Measurements from ENCODE around the gene ACAD11.

The ACAD11 gene

GRCh38 chr3:132554437-132554836, 105.2 kb downstream of the ACAD11 start:
- no peak overlapping the region for H3K4me3 ChIP-seq (ENCODE audit: low read length in 2 of 2)
- H3K27ac ChIP-seq (replicated peaks; ENCODE audit: low read length), result no peak overlapping the region
- no peak overlapping the region for H3K4me2 ChIP-seq (ENCODE audit: insufficient read depth, low read length, poor library complexity, severe bottlenecking)
- no peak overlapping the region for H3K4ac ChIP-seq (ENCODE audit: low read length)
- H3K14ac ChIP-seq (ENCODE audit: low read length), result no peak overlapping the region
- H2BK120ac ChIP-seq (ENCODE audit: low read depth, low read length), result no peak overlapping the region
- no peak overlapping the region for H4K8ac ChIP-seq (ENCODE audit: low read depth, low read length)
- no peak overlapping the region for H2BK15ac ChIP-seq (ENCODE audit: low read length)
- H2BK5ac ChIP-seq (ENCODE audit: low read length), result no peak overlapping the region
- no peak overlapping the region for H2AK5ac ChIP-seq (ENCODE audit: low read depth, low read length)
- no peak overlapping the region for H4K91ac ChIP-seq (ENCODE audit: low read depth, low read length, poor library complexity)
- H3K23ac ChIP-seq (ENCODE audit: low read depth, low read length, poor library complexity), result no peak overlapping the region
- H3K27me3 ChIP-seq (ENCODE audit: control insufficient read depth in 3 of 3, insufficient read depth in 3 of 3, low read depth in 1 of 3, low read length in 3 of 3), result no peaks in the 10 kb centered on the region
- H3K36me3 ChIP-seq (replicated peaks in 1 of 2; ENCODE audit: control insufficient read depth in 2 of 2, insufficient read depth in 2 of 2, low read length in 2 of 2), result peaks cover 0 to 16% of the 10 kb centered on the region in 2 donors
- H2BK12ac ChIP-seq (ENCODE audit: low read length), result no peak overlapping the region
- no peak for DNase-seq (ENCODE audit: low spot score)
- no peak overlapping the region for H2AFZ ChIP-seq (ENCODE audit: low read length)
- no peaks in the 10 kb centered on the region for H3K4me1 ChIP-seq (ENCODE audit: control insufficient read depth in 2 of 2, insufficient read depth in 1 of 2, low read depth in 1 of 2, low read length in 2 of 2)
- H3K79me1 ChIP-seq (ENCODE audit: low read depth, low read length), result no peaks in the 10 kb centered on the region
- no peak overlapping the region for H3K18ac ChIP-seq (ENCODE audit: low read length)
- H3K9ac ChIP-seq (ENCODE audit: low read depth, low read length, poor library complexity), result no peak overlapping the region
- no CpG with 5 or more reads among the region's 8 CpGs for WGBS, 2 donors (ENCODE audit: extremely low coverage in 2 of 2, insufficient read length in 2 of 2, insufficient replicate concordance in 1 of 2)
- no peaks in the 10 kb centered on the region for H3K9me3 ChIP-seq (replicated peaks in 1 of 2; ENCODE audit: control insufficient read depth in 2 of 2, insufficient read depth in 1 of 2, low read depth in 1 of 2, low read length in 2 of 2)

- peaks cover 0 to 15% of the 10 kb centered on the region in 2 donors for H3K36me3 ChIP-seq (replicated peaks in 1 of 2; ENCODE audit: control insufficient read depth in 2 of 2, insufficient read depth in 2 of 2, low read length in 2 of 2)
- no peaks in the 10 kb centered on the region for H3K27me3 ChIP-seq (ENCODE audit: control insufficient read depth in 3 of 3, insufficient read depth in 3 of 3, low read depth in 1 of 3, low read length in 3 of 3)
- H3K4ac ChIP-seq (ENCODE audit: low read length), result no peak overlapping the region
- no peak overlapping the region for H2AK5ac ChIP-seq (ENCODE audit: low read depth, low read length)
- no peak overlapping the region for H3K27ac ChIP-seq (replicated peaks; ENCODE audit: low read length)
- no peak overlapping the region for H2BK5ac ChIP-seq (ENCODE audit: low read length)
- no peaks in the 10 kb centered on the region for H3K4me1 ChIP-seq (ENCODE audit: control insufficient read depth in 2 of 2, insufficient read depth in 1 of 2, low read depth in 1 of 2, low read length in 2 of 2)
- no peak overlapping the region for H4K91ac ChIP-seq (ENCODE audit: low read depth, low read length, poor library complexity)
- H4K8ac ChIP-seq (ENCODE audit: low read depth, low read length), result no peak overlapping the region
- no peak overlapping the region for H3K9ac ChIP-seq (ENCODE audit: low read depth, low read length, poor library complexity)
- no peaks in the 10 kb centered on the region for H3K9me3 ChIP-seq (replicated peaks in 1 of 2; ENCODE audit: control insufficient read depth in 2 of 2, insufficient read depth in 1 of 2, low read depth in 1 of 2, low read length in 2 of 2)
- H3K14ac ChIP-seq (ENCODE audit: low read length), result no peak overlapping the region
- no CpG with 5 or more reads among the region's 6 CpGs for WGBS, 2 donors (ENCODE audit: extremely low coverage in 2 of 2, insufficient read length in 2 of 2, insufficient replicate concordance in 1 of 2)
- no peak overlapping the region for H2BK12ac ChIP-seq (ENCODE audit: low read length)
- no peak for DNase-seq (ENCODE audit: low spot score)
- H2BK15ac ChIP-seq (ENCODE audit: low read length), result no peak overlapping the region
- no peak overlapping the region for H3K23ac ChIP-seq (ENCODE audit: low read depth, low read length, poor library complexity)
- no peak overlapping the region for H3K4me3 ChIP-seq (ENCODE audit: low read length in 2 of 2)
- no peak overlapping the region for H3K4me2 ChIP-seq (ENCODE audit: insufficient read depth, low read length, poor library complexity, severe bottlenecking)
- no peak overlapping the region for H2AFZ ChIP-seq (ENCODE audit: low read length)
- H3K79me1 ChIP-seq (ENCODE audit: low read depth, low read length), result no peaks in the 10 kb centered on the region
- no peak overlapping the region for H2BK120ac ChIP-seq (ENCODE audit: low read depth, low read length)
- H3K18ac ChIP-seq (ENCODE audit: low read length), result no peak overlapping the region
These were observed 105.8 kb downstream of the ACAD11 start for GRCh38 chr3:132553826-132554225.

GRCh38 chr3:132550579-132551305, 108.9 kb downstream of the ACAD11 start:
- H3K4me2 ChIP-seq (ENCODE audit: insufficient read depth, low read length, poor library complexity, severe bottlenecking), result no peak overlapping the region
- H3K36me3 ChIP-seq (replicated peaks in 1 of 2; ENCODE audit: control insufficient read depth in 2 of 2, insufficient read depth in 2 of 2, low read length in 2 of 2), result no peaks in the 10 kb centered on the region
- H4K91ac ChIP-seq (ENCODE audit: low read depth, low read length, poor library complexity), result no peak overlapping the region
- H3K4ac ChIP-seq (ENCODE audit: low read length), result no peak overlapping the region
- H2BK12ac ChIP-seq (ENCODE audit: low read length), result no peak overlapping the region
- no peak overlapping the region for H4K8ac ChIP-seq (ENCODE audit: low read depth, low read length)
- no peak overlapping the region for H2AK5ac ChIP-seq (ENCODE audit: low read depth, low read length)
- no peaks in the 10 kb centered on the region for H3K4me1 ChIP-seq (ENCODE audit: control insufficient read depth in 2 of 2, insufficient read depth in 1 of 2, low read depth in 1 of 2, low read length in 2 of 2)
- H2AFZ ChIP-seq (ENCODE audit: low read length), result no peak overlapping the region
- H3K9ac ChIP-seq (ENCODE audit: low read depth, low read length, poor library complexity), result no peak overlapping the region
- no peak for DNase-seq (ENCODE audit: low spot score)
- H3K79me1 ChIP-seq (ENCODE audit: low read depth, low read length), result no peaks in the 10 kb centered on the region
- no peaks in the 10 kb centered on the region for H3K27me3 ChIP-seq (ENCODE audit: control insufficient read depth in 3 of 3, insufficient read depth in 3 of 3, low read depth in 1 of 3, low read length in 3 of 3)
- H2BK15ac ChIP-seq (ENCODE audit: low read length), result no peak overlapping the region
- H2BK120ac ChIP-seq (ENCODE audit: low read depth, low read length), result no peak overlapping the region
- peaks cover 0 to 6% of the 10 kb centered on the region in 2 donors for H3K9me3 ChIP-seq (replicated peaks in 1 of 2; ENCODE audit: control insufficient read depth in 2 of 2, insufficient read depth in 1 of 2, low read depth in 1 of 2, low read length in 2 of 2)
- H3K27ac ChIP-seq (replicated peaks; ENCODE audit: low read length), result no peak overlapping the region
- no peak overlapping the region for H3K4me3 ChIP-seq (ENCODE audit: low read length in 2 of 2)
- no peak overlapping the region for H3K23ac ChIP-seq (ENCODE audit: low read depth, low read length, poor library complexity)
- no CpG with 5 or more reads among the region's 3 CpGs for WGBS, 2 donors (ENCODE audit: extremely low coverage in 2 of 2, insufficient read length in 2 of 2, insufficient replicate concordance in 1 of 2)
- no peak overlapping the region for H3K14ac ChIP-seq (ENCODE audit: low read length)
- H2BK5ac ChIP-seq (ENCODE audit: low read length), result no peak overlapping the region
- no peak overlapping the region for H3K18ac ChIP-seq (ENCODE audit: low read length)

- Histone ChIP-seq H3K4me2 (ENCODE audit: insufficient read depth, low read length, poor library complexity, severe bottlenecking) (no peak overlapping the region), H2BK5ac (ENCODE audit: low read length) (no peak overlapping the region), H3K18ac (ENCODE audit: low read length) (no peak overlapping the region), H3K27me3 (ENCODE audit: control insufficient read depth in 3 of 3, insufficient read depth in 3 of 3, low read depth in 1 of 3, low read length in 3 of 3) (no peaks in the 10 kb centered on the region), H3K9me3 (replicated peaks in 1 of 2; ENCODE audit: control insufficient read depth in 2 of 2, insufficient read depth in 1 of 2, low read depth in 1 of 2, low read length in 2 of 2) (peaks cover 0 to 6% of the 10 kb centered on the region in 2 donors), H2AK5ac (ENCODE audit: low read depth, low read length) (no peak overlapping the region), H3K4me3 (ENCODE audit: low read length in 2 of 2) (no peak overlapping the region), H3K79me1 (ENCODE audit: low read depth, low read length) (no peaks in the 10 kb centered on the region), H3K36me3 (replicated peaks in 1 of 2; ENCODE audit: control insufficient read depth in 2 of 2, insufficient read depth in 2 of 2, low read length in 2 of 2) (no peaks in the 10 kb centered on the region), H2AFZ (ENCODE audit: low read length) (no peak overlapping the region), H4K91ac (ENCODE audit: low read depth, low read length, poor library complexity) (no peak overlapping the region), H3K14ac (ENCODE audit: low read length) (no peak overlapping the region), H3K4ac (ENCODE audit: low read length) (no peak overlapping the region), H3K9ac (ENCODE audit: low read depth, low read length, poor library complexity) (no peak overlapping the region), H3K4me1 (ENCODE audit: control insufficient read depth in 2 of 2, insufficient read depth in 1 of 2, low read depth in 1 of 2, low read length in 2 of 2) (no peaks in the 10 kb centered on the region), H3K23ac (ENCODE audit: low read depth, low read length, poor library complexity) (no peak overlapping the region), H3K27ac (replicated peaks; ENCODE audit: low read length) (no peak overlapping the region), H2BK12ac (ENCODE audit: low read length) (no peak overlapping the region), H4K8ac (ENCODE audit: low read depth, low read length) (no peak overlapping the region), H2BK15ac (ENCODE audit: low read length) (no peak overlapping the region), H2BK120ac (ENCODE audit: low read depth, low read length) (no peak overlapping the region)
- DNase-seq (ENCODE audit: low spot score), result no peak
These were observed 109.6 kb downstream of the ACAD11 start for GRCh38 chr3:132549890-132550578.
